ENCODE results near the gene MIOS.

Gene MIOS

DNA sequence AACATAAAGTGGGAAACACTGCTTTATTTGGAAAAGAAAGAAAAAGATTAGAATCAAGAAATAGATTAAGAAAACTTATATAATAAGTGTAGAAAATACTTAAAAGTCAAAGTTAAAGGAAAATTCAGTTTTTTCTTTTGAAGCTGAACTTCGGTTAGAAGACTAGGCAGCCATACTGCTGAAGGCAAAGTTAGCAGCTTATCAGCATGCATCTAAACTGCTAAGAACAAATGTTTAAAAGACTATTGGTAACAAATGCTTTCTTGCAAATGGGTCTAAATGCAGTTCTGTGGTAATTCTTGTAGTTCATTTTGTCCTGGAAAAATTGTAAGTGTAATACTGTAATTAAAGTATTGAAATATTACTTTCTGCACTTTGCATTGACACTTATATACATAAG is 18.0 kb downstream of the MIOS start:
- no peak for DNase-seq

DNA sequence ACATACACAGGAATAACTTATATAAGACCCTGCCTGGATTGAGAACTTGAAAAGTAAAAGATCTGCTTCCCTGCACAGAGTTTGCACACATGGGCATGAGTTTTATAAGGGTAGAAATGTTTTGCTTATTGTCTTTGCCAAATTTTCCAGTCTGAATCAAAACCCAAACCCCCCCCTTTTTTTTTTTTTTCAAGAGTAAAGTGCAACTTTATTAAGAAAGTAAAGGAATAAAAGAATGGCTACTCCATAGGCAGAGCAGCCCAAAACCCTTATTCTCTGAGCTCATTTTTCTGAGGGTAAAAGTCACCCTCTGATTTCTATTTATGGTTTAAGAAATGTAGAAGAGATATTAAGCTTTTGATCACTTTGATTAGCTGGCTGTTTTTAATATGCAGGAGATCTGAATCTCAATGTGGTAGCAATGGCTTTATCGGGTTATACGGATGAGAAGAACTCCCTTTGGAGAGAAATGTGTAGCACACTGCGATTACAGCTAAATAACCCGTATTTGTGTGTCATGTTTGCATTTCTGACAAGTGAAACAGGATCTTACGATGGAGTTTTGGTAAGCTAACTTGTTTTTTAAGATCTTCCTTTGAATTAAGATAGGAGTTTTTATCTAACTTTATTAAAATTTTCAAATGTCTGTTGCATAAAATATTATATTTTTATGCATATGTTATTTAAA is 18.7 kb downstream of the MIOS start:
- DNase-seq: no peak

- no peak for DNase-seq
Observed at GRCh38 chr7:7595451-7595850, 28.8 kb downstream of the MIOS start.

DNA sequence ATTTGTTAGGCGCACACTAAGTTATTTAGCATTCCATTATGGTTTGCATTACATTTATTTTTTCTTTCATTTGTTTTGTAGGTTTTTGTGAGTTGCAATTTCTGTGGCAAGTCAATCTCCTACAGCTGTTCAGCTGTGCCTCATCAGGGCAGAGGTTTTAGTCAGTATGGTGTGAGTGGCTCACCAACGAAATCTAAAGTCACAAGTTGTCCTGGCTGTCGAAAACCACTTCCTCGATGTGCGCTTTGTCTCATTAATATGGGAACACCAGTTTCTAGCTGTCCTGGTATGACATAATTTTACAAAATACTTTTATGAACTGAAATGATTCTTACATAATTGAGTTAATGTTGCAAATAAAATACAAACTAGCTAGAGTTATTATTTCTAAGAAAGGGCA is 29.5 kb downstream of the MIOS start:
- peak; percentile 11 for DNase-seq

DNA sequence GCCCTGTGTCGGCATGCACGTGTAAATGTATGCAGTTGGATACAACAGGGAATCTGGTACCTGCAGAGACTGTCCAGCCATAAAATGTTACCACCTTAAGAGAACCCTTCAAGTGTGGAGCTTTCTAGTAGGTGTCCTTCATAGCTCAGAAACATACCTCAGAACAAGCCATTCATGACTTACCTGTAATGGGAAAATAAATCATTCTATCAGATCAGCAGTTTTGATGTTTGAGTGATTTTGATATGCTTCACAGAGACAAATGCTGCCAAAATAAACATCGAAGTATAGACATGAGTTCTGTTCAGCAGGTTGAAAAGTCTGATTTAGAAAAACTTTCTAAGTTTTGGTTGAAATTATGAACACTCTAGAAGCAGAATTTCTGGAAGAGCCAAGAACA is 40.3 kb downstream of the MIOS start:
- DNase-seq: no peak

GRCh38 chr7:7609330-7609729 is 42.6 kb downstream of the MIOS start:
- no peak for DNase-seq

DNA sequence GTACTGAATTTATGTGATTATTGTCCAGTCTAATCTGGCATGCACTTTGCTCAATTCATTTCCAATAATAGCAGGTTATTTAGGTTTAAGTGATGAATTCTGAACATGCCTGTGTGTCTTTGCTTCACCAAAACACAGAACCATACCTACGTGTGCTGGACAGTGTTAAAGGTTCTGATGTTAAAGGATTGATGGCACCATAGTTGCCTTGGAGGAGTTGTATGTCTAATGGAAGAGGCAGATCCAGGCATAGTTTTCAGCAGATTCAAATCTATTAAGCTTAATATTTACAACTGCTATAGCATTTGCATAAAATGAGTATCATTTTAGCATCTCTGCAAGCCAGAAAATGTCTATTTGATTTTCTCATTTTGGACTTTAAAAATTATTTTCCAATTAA is 45.8 kb downstream of the MIOS start:
- DNase-seq: no peak

- no peak for DNase-seq
Observed at GRCh38 chr7:7613210-7613609, 46.5 kb downstream of the MIOS start.

- no peak for DNase-seq
Observed at GRCh38 chr7:7614018-7614741, 47.5 kb downstream of the MIOS start.

DNA sequence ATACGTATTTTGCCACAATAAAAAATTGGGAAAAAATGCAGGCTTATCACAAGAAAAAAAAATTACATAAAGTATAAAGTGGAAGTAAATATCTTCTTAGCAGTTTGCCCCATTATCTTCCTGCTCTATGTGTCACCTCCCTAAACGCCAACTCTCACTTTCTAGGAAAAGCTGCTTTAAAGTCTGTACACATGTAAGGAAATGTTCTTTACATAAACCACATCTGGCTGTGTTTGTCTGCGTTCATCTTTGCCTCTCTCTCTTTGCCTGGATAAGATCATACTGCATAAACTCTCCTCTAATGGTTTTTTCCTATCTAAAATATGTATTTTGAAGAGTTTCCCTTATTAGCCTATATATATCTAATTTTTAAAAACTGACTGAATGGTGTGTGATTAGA is 50.9 kb downstream of the MIOS start:
- no peak for DNase-seq

DNA sequence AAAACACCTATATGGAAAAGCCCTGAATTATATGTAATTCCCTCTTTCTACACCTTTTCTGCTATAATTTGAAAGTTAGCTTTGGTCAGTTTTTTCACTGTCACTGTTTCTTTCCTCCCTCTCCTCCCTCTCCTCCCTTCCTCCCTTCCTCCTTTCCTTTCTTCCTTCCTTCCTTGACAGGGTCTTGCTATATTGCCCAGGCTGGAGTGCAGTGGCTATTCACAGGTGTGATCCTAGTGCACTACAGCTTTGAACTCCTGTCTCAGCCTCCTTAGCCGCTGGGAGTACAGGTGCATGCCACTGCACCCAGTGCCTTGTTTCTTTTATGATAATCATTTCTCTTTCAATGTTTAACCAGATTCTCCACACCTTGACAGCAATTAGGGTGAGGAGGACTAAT is 51.7 kb downstream of the MIOS start:
- DNase-seq: no peak

- no peak for DNase-seq
Observed at GRCh38 chr7:7620236-7620635, 53.6 kb downstream of the MIOS start.

DNA sequence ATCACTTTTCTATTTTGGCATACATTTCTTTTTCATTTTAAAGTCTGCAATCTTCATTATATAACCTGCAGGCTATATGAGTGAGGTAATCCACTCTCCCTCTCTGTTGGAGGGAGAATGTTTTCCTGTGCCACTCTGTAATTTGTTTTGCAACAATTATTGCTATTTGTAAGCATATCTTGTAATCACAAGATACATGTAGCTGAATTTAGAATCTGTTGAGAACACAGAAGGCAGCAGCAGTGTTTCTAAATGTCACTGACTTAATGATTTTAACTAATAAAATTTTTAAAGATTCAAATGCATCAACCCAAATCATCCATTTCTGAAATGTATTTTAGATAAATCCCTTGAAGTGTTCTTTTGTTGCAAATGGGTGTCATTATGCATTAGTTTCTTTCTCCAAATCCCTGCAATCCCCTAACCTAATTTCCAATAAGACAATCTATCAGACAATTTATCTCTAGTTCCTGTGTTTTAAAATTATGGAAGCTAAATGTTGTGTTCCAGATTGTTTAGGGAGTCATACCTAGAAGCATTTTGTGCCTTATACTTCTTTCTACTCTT is 54.0 kb downstream of the MIOS start:
- no peak for DNase-seq

DNA sequence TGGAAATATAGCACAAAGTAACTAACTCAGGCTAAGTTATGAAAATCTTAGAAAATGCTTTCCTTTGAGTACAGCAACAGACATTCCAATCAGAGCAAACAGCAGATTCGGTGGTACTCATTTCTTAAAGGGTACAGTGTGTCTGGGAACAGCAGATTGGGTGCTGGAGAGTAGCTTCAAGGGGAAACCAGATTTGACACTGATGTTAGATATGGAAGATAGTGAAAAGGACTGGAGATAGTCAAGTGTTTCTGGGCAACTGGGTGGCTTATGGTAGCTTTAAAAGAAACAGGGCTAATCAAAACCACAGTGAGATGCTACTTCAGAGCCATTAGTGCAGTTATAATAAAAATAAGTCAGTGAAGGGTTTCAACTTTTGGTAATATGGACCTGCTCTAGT is 61.8 kb downstream of the MIOS start:
- DNase-seq: no peak

DNA sequence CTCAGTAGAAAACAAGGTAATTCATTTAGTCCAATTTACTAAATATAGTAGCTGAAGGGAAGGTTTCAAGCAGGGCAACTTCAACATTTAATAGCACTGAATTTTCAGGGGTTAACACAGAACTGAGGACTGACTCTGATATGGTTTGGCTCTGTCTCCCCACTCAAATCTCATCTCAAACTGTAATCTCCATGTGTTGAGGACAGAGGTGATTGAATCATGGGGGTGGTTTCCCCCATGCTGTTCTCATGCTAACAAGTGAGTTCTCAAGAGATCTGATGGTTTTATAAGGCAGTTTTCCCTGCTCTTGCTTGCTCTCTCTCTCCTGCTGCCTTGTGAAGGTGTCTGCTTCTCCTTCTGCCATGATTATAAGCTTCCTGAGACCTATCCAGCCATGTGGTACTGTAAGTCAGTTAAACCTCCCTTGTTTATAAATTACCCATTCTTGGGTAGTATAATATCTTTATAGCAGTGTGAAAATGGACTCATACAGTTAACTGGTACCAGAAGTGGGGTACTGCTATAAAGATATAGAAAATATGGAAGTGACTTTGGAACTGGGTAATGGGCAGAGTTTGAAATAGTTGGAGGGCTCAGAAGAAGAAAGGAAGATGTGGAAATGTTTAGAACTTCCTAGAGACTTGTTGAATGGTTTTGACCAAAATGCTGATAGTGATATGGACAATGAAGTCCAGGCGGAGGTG is 64.1 kb downstream of the MIOS start:
- no peak for DNase-seq

DNA sequence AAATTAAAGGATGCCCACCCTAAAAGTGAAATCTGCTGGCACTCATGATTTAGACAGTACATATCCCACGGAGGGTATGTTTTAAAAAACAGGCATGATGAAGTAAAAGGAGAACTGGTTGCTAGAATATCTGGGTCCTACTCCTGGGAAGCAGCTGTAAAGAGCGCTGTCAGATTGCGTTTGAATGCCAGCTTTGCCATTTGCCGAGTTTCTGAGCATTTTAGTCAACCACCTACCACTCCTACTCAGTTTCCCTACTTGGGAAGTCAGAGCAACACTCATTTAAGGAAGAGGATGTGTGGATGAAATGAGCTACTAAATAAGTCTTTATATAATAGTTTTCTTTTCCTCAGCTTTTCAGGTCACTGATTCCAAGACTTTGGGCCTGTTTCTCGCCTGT is 72.7 kb downstream of the MIOS start:
- DNase-seq: no peak

- no peak for DNase-seq
Observed at GRCh38 chr7:7639847-7640220, 73.2 kb downstream of the MIOS start.

GRCh38 chr7:7640221-7641128 is 73.8 kb downstream of the MIOS start, which contains the start of gene UMAD1:
Gene UMAD1 (plus strand): TSS chr7:7640752. CDS start chr7:7673372, 32,620 bp downstream.
- peak; percentile 96 for DNase-seq

DNA sequence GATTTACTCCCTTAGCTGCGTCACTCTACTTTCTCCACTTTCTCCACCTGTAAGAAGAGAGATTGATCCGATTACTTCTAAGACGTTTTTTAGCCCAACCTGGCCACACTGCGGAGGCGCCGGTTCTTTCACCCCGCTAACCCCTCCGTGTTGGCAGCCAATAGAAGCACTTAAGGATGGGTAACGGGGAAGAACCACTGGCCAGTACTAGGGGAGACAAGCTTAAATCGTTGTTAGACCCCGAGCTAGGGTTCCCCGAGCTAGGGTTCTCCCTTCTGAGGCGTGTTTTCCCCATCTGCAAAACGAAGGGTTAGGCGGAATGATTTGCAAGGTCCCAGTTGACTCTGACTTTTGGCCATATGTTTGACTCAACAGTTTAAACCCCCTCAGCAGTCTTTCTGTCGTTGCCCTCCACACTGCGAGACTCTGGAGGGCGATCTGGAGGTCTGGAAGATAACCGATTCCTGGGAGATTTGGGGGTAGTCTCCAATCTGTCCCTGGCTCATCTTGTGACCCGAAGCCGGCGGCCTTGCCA is 74.5 kb downstream of the MIOS start:
- no peak for DNase-seq

DNA sequence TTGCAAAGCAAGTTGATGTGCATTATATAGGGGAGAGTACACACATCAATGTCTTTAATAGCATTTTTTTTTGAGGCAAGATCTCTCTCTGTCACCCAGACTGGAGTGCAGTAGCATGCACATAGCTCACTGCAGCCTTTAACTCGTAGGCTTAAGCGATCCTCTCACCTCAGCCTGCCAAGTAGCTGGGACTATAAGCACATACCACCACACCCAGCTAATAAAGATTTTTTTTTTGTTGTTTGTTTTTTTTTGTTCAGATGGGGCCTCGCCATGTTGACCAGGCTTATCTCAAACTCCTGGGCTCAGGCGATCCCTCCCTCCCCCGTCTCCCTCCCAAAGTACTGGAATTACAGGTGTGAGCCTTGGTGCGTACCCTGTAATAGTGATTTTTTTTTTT is 75.4 kb downstream of the MIOS start:
- DNase-seq: no peak

DNA sequence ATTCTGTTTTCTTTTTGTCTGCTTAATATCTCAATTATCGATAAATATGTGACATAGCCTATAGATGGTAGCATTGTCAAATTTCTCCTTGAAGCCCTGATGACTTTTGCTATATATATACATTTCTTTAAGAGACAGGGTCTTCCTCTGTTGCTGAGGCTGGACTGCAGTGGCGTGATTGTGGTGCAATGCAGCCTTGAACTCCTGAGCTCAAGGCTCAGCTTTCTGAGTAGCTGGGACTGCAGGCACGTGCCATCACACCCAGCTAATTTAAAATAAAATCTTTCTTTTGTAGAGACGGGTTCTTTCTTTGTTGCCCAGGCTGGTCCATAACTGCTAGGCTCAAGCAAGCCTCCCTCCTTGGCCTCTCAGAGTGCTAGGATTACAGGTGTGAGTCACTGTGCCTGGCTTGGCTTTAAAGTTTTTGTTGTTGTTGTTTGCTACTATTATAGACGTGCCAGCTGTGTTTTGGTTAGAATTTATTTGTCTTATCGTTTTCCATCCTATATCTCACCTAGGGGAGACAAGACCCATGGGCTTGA is 80.9 kb downstream of the MIOS start:
- DNase-seq: no peak

- DNase-seq: no peak
Observed at GRCh38 chr7:7650682-7651206, 84.1 kb downstream of the MIOS start.
